Transverse colon (tissue), 4 donors: Measurements from ENCODE around the gene APLN. TPM values are rescaled to one million over a fixed set of nuclear protein-coding genes. Genes with fewer than 3 reads are reported as not detected.

Experiments used
- DNase-seq: peaks from one replicate; pipeline ENCODE4 v3.0.0-alpha.2; 2019
- H3K27ac ChIP-seq, 4 donors: fragments of 200-600 bp; sonication (generic); 2 replicates each; pipeline ENCODE4 v1.5.1; 2016 to 2018; ENCODE audit warnings: inconsistent platforms in 4 of 4
- H3K27me3 ChIP-seq: fragments of 200-600 bp; sonication (generic); 2 replicates; pipeline ENCODE4 v1.5.1; 2017; ENCODE audit warnings: inconsistent platforms
- H3K36me3 ChIP-seq, 4 donors: fragments of 200-600 bp; sonication (generic); 2 replicates each; pipeline ENCODE4 v1.5.1; 2017 to 2019; ENCODE audit warnings: inconsistent platforms in 4 of 4
- H3K4me1 ChIP-seq, 4 donors: fragments of 200-600 bp; sonication (generic); 2 replicates each; pipeline ENCODE4 v1.5.1; 2017 to 2020; ENCODE audit warnings: inconsistent platforms in 4 of 4
- H3K4me3 ChIP-seq, 4 donors: fragments of 200-600 bp; sonication (generic); 1 replicate in 1 of 4; 2 replicates in 3 of 4; pipeline versions ENCODE4 v1.5.1 to v1.6.1; 2017 to 2019; ENCODE audit warnings: inconsistent platforms in 4 of 4
- H3K9me3 ChIP-seq, 2 donors: fragments of 200-600 bp; sonication (generic); 2 replicates each; pipeline ENCODE4 v1.5.1; 2017 to 2019; ENCODE audit warnings: inconsistent platforms in 2 of 2
- EP300 ChIP-seq: sonication (generic); formaldehyde crosslinking; IDR thresholded peaks from one replicate; pipeline ENCODE4 v1.6.1; 2017; ENCODE audit warnings: antibody characterized with exemption, low read depth
- POLR2A ChIP-seq: fragments of 450-650 bp; IDR thresholded peaks from one replicate; pipeline ENCODE4 v1.6.1; 2016; ENCODE audit warnings: antibody characterized with exemption, mild to moderate bottlenecking, moderate library complexity
- POLR2AphosphoS5 ChIP-seq, 3 donors: sonication (generic); formaldehyde crosslinking; IDR thresholded peaks; one replicate each; pipeline ENCODE4 v1.6.1; 2016; ENCODE audit warnings: antibody characterized with exemption in 3 of 3
- WGBS, 2 donors: methylation state at CpG; one replicate each; pipeline ENCODE4 v1.1.5; 2018; ENCODE audit warnings: low coverage in 1 of 2; 5-methylcytosine and 5-hydroxymethylcytosine counted together
- in situ Hi-C, 4 donors: fragments of 200-750 bp; cut with MboI; loops; one replicate each; pipeline versions ENCODE4 v1.15.0 to v1.15.1; 2017; ENCODE audit warnings: low sequenced_read_pairs in 3 of 4, low pct_ligation_motif_present in 1 of 4, low pct_unique_long_range_greater_than_20kb in 1 of 4
- intact Hi-C: fragments of 100-400 bp; cut with DNase I; formaldehyde crosslinking; loops from one replicate; pipeline ENCODE4 v1.15.1; 2023; ENCODE audit warnings: low total_unique reads
- total RNA-seq, 4 donors: library from RNA; depleted of rRNA; stranded (reverse); fragments of >200 nt; gene quantifications; one replicate each; pipeline ENCODE4 v1.1.0, GENCODE V29; 2016
- TF ChIP-seq, protein P1 (sequence below), 5 experiments: fragments of 200-600 bp in 3 of 5; fragments of 450-650 bp in 2 of 5; sonication (generic) in 3 of 5; IDR thresholded peaks; 1 replicate in 2 of 5; 2 replicates in 3 of 5; pipeline ENCODE4 v1.5.1; 2016 to 2017; ENCODE audit warnings: antibody characterized with exemption in 5 of 5, inconsistent platforms in 3 of 5, mild to moderate bottlenecking in 2 of 5, moderate library complexity in 1 of 5

APLN gene
- total RNA-seq, 4 donors from 2014 or later = not detected

DNA sequence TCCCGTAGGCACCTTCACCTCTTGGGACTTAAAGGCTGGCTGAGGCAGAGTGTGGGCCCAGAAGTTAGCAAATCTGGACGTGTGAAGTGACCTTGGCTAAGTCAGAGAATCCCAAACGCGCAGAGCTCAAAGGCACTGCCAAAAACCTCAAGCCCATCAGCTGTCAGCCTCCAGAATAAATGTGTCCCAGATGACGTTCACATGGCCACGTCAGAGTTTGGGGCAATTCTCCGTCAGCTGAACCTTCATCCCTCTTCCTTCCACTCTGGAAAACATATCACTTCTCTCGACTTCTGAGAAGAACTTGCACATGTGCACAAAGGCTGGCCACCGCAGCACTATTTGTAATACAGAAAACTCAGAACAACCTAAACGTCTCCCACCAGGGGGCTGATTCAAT is 35.7 kb upstream of the APLN start:
- Histone ChIP-seq H3K9me3 (no peaks in the 10 kb centered on the region), H3K4me3 (no peak overlapping the region), H3K27ac (no peak overlapping the region), H3K27me3 (no peaks in the 10 kb centered on the region), H3K36me3 (no peaks in the 10 kb centered on the region), H3K4me1 (no peaks in the 10 kb centered on the region)
- TF ChIP-seq EP300 (no peak), POLR2A (no peak), POLR2AphosphoS5 (IDR thresholded peaks at IDR 0.05) (no peak)
- TF ChIP-seq, protein P1, sequence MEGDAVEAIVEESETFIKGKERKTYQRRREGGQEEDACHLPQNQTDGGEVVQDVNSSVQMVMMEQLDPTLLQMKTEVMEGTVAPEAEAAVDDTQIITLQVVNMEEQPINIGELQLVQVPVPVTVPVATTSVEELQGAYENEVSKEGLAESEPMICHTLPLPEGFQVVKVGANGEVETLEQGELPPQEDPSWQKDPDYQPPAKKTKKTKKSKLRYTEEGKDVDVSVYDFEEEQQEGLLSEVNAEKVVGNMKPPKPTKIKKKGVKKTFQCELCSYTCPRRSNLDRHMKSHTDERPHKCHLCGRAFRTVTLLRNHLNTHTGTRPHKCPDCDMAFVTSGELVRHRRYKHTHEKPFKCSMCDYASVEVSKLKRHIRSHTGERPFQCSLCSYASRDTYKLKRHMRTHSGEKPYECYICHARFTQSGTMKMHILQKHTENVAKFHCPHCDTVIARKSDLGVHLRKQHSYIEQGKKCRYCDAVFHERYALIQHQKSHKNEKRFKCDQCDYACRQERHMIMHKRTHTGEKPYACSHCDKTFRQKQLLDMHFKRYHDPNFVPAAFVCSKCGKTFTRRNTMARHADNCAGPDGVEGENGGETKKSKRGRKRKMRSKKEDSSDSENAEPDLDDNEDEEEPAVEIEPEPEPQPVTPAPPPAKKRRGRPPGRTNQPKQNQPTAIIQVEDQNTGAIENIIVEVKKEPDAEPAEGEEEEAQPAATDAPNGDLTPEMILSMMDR (IDR thresholded peaks at IDR 0.05) = no peak
- in situ Hi-C loops = no loop called here
- intact Hi-C loops = no loop called here
- no peak for DNase-seq
- WGBS, 2 donors = 33 to 70% methylated on average over 1 to 10 of the region's 10 CpGs

DNA sequence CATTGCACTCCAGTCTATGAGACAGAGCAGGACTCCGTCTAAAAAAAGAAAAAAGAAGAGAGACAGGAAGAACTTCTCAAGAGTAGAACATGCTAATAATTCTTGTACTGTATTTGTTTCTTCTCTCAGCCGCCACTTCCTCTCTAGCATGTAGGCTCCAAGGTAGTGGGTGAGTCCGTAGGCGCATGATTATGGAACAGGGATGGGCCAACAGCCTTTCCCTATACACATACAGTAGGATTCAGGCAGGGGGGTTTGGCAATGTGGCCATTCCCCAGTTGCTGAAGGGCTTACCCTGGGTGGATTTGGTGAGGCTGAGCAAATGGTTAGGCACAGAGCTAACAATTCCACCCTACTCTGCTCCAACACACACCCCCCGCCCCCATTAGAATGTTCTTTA is 35.0 kb upstream of the APLN start:
- TF ChIP-seq POLR2AphosphoS5 (IDR thresholded peaks at IDR 0.05) = no peak
- no peak for TF ChIP-seq EP300
- no peak for TF ChIP-seq POLR2A
- TF ChIP-seq, protein P1 (IDR thresholded peaks at IDR 0.05) = no peak
- WGBS, 2 donors = 88% methylated on average over 5 of the region's 5 CpGs; no CpG with 5 or more reads in 1 of the 2 donors
- Histone ChIP-seq H3K9me3 (no peaks in the 10 kb centered on the region), H3K27me3 (no peaks in the 10 kb centered on the region), H3K4me3 (no peak overlapping the region), H3K4me1 (no peaks in the 10 kb centered on the region), H3K36me3 (no peaks in the 10 kb centered on the region), H3K27ac (no peak overlapping the region)
- intact Hi-C loops = no loop called here
- in situ Hi-C loops = no loop called here
- no peak for DNase-seq

DNA sequence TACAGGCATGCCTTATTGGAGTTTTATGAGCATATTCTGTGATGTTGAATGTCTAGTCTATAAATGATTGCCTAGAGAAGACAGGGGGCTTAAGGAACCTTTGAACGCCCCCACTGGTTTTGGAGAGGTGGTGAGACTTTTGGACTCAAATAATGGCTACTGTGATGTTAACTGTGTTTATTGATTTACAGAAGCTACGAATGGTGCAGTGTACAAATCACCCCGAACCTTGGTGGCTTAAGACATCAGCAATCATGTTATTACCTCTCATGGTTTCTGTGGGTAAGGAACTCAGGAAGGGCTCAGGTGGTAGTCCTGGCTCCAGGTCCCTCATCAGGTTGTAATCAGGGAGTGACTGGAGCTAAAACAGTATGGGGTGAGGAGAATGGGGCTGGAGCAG is 33.3 kb upstream of the APLN start:
- no peak for DNase-seq
- in situ Hi-C loops (no loop called here), intact Hi-C loops (no loop called here)
- Histone ChIP-seq H3K36me3 (no peaks in the 10 kb centered on the region), H3K9me3 (no peaks in the 10 kb centered on the region), H3K27ac (no peak overlapping the region), H3K4me1 (no peaks in the 10 kb centered on the region), H3K27me3 (no peaks in the 10 kb centered on the region), H3K4me3 (no peak overlapping the region)
- 70% methylated on average over 3 of the region's 3 CpGs; no CpG with 5 or more reads in 1 of the 2 donors for WGBS, 2 donors
- no peak for TF ChIP-seq POLR2A
- TF ChIP-seq POLR2AphosphoS5 (IDR thresholded peaks at IDR 0.05) = no peak
- TF ChIP-seq EP300 = no peak
- TF ChIP-seq, protein P1 (IDR thresholded peaks at IDR 0.05) = no peak

DNA sequence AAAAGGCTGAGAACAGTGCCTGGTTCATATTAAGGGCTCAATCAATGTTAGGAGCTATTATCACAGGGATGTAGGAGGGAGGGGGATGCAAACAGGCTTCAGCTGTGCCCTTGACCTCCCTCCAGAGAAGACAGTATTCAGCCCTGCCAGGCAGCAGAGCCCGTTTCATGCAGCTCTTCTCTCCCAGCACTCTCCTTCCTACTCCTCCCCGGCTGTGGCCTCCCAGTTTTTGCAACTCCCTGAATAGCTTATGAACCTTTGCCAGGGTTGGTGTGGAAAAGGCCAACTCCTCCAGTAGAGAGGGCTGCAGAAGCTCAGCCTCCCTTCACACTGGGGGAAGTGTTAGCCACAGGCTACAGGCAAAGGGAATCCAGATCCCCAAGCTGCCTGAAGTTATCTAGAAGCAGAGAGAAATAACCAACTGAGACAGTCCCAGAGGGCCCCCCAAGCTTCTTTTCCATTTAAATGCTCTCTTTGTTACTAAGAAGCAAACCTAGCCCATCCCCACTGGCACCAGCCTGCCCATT is 31.7 kb upstream of the APLN start:
- Histone ChIP-seq H3K4me3 (no peak overlapping the region), H3K9me3 (no peaks in the 10 kb centered on the region), H3K36me3 (no peaks in the 10 kb centered on the region), H3K4me1 (no peaks in the 10 kb centered on the region), H3K27me3 (no peaks in the 10 kb centered on the region), H3K27ac (no peak overlapping the region)
- TF ChIP-seq POLR2A (no peak), EP300 (no peak)
- intact Hi-C loops (no loop called here), in situ Hi-C loops (no loop called here)
- DNase-seq = no peak
- WGBS, 2 donors = 34% methylated on average over 2 of the region's 2 CpGs; no CpG with 5 or more reads in 1 of the 2 donors

DNA sequence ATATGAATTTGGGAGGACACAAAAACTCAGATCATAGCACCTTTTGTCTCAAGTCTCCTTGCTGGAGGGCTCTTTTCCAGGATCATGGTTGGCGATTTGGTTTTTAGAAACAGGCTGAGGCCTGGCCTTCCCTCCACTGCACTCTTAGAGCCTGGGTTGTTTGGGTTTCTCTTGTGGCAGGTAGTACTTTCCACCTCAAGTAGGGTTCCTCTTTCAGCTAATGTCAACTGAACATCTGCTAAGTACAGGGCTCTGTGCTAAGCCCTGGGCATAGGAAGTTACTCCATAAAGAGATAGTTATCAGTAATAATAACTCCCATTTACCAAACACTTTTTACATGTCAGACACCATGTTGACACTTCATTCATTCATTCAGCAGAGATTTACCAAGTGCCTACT is 28.2 kb upstream of the APLN start:
- no peaks in the 10 kb centered on the region for H3K36me3 ChIP-seq
- in situ Hi-C loops (no loop called here), intact Hi-C loops (no loop called here)
- 100% methylated on average over 1 of the region's 1 CpG; no CpG with 5 or more reads in 1 of the 2 donors for WGBS, 2 donors
- no peak overlapping the region for H3K27ac ChIP-seq
- TF ChIP-seq POLR2AphosphoS5 (IDR thresholded peaks at IDR 0.05) = no peak
- TF ChIP-seq, protein P1 (IDR thresholded peaks at IDR 0.05) = no peak
- no peak for TF ChIP-seq POLR2A
- TF ChIP-seq EP300 = no peak
- peaks cover 0 to 7% (median 6%) of the 10 kb centered on the region in 4 donors for H3K4me1 ChIP-seq
- no peak for DNase-seq
- no peaks in the 10 kb centered on the region for H3K27me3 ChIP-seq
- no peak overlapping the region for H3K4me3 ChIP-seq
- no peaks in the 10 kb centered on the region for H3K9me3 ChIP-seq
